ENCODE results near the gene NOSTRIN. TPM values are rescaled to one million over a fixed set of nuclear protein-coding genes. Genes with fewer than 3 reads are reported as not detected.

Gene NOSTRIN
- total RNA-seq, 4 donors from 2014 or later: 16.3 to 197 (median 70.6) TPM

DNA sequence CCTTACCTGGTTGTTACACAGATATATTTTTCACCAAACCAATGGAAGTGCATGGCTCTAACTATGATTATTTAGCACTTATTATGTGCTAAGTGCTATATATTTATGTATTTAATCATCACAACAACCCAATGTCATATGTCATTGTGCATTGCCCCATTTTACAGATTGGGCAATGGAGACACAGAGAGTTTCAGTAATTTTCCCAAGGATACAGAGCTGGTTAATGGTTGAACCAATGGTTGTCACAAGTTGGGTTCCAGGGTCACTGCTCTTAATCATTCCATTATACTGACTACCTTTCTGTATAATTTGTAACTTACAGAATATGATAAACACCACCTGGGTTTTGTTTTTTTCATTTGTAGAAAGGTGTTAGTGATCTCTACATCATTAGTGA, 29.2 kb downstream of the NOSTRIN start:
- no peak for ATAC-seq (ENCODE audit: low FRiP score)
- TF ChIP-seq, protein P1, sequence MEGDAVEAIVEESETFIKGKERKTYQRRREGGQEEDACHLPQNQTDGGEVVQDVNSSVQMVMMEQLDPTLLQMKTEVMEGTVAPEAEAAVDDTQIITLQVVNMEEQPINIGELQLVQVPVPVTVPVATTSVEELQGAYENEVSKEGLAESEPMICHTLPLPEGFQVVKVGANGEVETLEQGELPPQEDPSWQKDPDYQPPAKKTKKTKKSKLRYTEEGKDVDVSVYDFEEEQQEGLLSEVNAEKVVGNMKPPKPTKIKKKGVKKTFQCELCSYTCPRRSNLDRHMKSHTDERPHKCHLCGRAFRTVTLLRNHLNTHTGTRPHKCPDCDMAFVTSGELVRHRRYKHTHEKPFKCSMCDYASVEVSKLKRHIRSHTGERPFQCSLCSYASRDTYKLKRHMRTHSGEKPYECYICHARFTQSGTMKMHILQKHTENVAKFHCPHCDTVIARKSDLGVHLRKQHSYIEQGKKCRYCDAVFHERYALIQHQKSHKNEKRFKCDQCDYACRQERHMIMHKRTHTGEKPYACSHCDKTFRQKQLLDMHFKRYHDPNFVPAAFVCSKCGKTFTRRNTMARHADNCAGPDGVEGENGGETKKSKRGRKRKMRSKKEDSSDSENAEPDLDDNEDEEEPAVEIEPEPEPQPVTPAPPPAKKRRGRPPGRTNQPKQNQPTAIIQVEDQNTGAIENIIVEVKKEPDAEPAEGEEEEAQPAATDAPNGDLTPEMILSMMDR (IDR thresholded peaks at IDR 0.05): no peak
- DNase-seq (ENCODE audit: low spot score): no peak

DNA sequence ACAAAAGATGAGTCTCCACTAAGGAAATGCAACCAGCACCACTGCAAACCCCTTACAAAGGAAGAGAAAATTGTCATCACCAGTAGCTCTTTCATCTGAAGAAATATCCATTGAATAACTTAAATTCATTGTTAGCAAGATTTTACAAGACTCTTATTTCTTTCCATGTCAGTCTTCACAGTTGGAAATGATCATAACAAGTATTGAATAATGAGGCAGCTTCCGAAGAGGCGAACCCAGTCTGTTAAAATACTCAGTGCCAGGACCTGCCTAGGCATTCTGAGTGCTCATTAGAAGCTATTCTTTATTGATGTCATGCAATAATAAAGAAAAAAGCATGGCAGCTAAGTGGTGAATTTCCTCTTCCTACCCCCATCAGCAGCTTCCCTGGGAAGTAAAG, 33.5 kb downstream of the NOSTRIN start:
- no peak for ATAC-seq (ENCODE audit: low FRiP score)
- DNase-seq (ENCODE audit: low spot score): no peak
- TF ChIP-seq, protein P1 (IDR thresholded peaks at IDR 0.05): no peak

DNA sequence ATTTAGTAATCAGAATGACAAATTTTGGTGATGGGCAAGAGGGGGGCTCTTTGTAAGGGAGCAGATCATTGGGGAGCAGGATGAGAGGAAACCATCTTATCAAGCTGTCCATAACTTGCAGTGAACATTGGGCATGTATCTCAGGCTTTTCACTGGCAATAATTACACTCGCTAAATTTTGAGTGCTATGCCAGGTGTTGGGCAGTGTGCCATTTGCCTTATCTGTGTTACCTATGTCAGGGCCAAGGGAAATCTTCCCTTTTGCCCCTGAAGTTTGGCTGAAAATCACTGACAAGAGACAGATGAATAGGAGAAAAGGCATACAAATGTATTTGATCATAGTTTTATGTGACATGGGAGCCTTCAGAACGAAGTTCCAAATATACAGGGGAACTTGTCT, 39.0 kb downstream of the NOSTRIN start:
- TF ChIP-seq, protein P1 (IDR thresholded peaks at IDR 0.05): no peak
- DNase-seq (ENCODE audit: low spot score) (no peak), ATAC-seq (ENCODE audit: low FRiP score) (no peak)

DNA sequence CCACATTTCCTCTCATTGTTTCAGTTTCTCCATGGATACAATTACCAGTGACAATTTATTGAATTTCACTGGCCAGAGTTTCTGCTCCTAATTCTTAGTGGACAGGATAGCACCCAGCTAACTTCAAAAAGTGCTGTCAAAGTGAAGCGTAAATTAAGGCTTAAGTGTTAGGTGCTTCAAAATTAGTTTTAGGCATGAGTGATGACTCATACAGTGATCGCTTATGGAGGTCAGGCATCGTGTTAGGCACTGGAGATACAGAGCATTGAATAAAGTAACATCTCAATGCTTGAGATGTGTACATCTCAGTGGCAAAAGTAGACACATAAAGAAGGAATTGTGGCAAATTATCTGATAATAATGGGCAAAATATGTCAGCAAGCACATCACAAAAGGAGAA, 40.8 kb downstream of the NOSTRIN start:
- DNase-seq (ENCODE audit: low spot score): no peak
- TF ChIP-seq, protein P1 (IDR thresholded peaks at IDR 0.05): no peak

DNA sequence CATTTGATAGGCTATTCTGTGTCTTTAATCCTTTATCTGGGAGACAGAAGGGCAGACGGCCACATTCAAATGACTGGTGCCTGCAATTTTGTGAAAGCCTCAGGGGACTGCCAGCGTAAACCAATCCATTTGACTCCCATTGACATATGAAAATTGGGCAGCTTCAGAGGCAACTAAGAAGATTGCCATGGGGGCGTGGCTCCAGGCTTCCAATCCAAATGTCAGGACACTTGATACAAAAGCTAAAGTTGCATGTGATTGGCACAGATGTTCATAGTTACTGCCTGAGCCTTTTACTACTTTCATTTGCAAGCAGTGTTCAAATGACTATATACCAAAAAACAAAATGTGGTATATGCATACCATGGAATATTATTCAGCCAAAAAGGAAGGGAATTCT, 45.8 kb downstream of the NOSTRIN start:
- ATAC-seq (ENCODE audit: low FRiP score) (no peak), DNase-seq (ENCODE audit: low spot score) (no peak)
- TF ChIP-seq, protein P1 (IDR thresholded peaks at IDR 0.05): no peak

More for the DNA sequence above, 40.8 kb downstream of the NOSTRIN start:
- ATAC-seq (ENCODE audit: low FRiP score): no peak

DNA sequence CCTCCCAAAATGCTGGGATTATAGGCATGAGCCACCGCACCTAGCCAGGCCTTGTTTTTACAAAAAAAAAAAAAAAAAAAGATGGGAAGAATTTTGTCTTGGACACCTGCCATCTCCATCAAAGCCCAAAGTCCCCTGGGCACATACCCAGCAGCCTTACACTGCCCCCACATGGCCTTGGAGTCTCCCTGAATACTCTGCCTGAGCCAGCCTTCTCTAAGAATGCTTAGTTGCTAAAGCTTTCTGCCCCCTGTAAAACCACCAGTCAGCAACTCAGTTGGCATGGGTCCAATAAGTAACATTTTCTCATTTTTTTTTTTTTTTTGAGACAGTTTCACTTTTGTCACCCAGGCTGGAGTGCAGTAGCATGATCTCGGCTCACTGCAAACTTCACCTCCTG, 47.2 kb downstream of the NOSTRIN start:
- TF ChIP-seq, protein P1 (IDR thresholded peaks at IDR 0.05): no peak
- peak; percentile 64 for ATAC-seq (ENCODE audit: low FRiP score)
- DNase-seq (ENCODE audit: low spot score): no peak

DNA sequence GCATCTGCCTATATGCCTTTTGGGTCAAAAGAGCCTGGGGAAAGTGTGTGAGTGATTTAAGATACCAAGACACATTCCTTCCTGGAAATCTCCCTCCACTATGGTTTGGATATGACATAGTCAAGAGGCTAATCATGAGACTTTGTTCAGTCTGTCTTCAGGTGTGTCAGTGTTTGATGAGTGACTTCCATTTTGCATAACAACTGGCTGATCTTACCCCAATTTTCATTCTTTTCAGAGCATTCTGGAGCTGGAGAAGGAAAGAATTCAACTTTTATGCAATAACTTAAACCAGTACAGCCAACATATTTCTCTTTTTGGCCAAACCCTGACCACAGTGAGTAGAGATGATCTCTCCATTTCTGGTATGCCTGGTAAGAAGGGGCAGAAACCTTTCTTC, 48.4 kb downstream of the NOSTRIN start:
- ATAC-seq (ENCODE audit: low FRiP score): no peak
- TF ChIP-seq, protein P1 (IDR thresholded peaks at IDR 0.05): no peak
- no peak for DNase-seq (ENCODE audit: low spot score)
